ENCODE measurements around the gene KCNQ4. TPM values are rescaled to one million over a fixed set of nuclear protein-coding genes. Genes with fewer than 3 reads are reported as not detected.

The KCNQ4 gene
- total and polyA plus RNA-seq, 2 of the 8 experiments (the other 6 are each of a cell fraction or from before 2014, with no cell fraction given) = 2.2 to 3.9 TPM

GRCh38 chr1:40795811-40796586 lies 12.4 kb downstream of the KCNQ4 start (continued):
- TF ChIP-seq ATF2 (IDR thresholded peaks at IDR 0.05; ENCODE audit: low read length) = no peak
- TF ChIP-seq POLR2A (IDR thresholded peaks at IDR 0.05; ENCODE audit: control extremely low read depth in 1 of 2, low read depth in 2 of 2, low read length in 2 of 2) = no peak
- TF ChIP-seq USF2 (IDR thresholded peaks at IDR 0.05; ENCODE audit: low read length) = no peak
- no peak for TF ChIP-seq CTBP2 (IDR thresholded peaks at IDR 0.05; ENCODE audit: borderline replicate concordance, insufficient read depth, insufficient read length, low read length)
- TF ChIP-seq MAFK (IDR thresholded peaks at IDR 0.05; ENCODE audit: low read depth, low read length) = no peak
- TF ChIP-seq JUND (IDR thresholded peaks at IDR 0.05; ENCODE audit: low read length) = no peak
- no peak for TF ChIP-seq CHD7 (IDR thresholded peaks at IDR 0.05; ENCODE audit: insufficient replicate concordance, low read length)
